K562 (cell line): Measurements from ENCODE around the gene GPX6. TPM values are rescaled to one million over a fixed set of nuclear protein-coding genes. Genes with fewer than 3 reads are reported as not detected.

Experiments used
- ARID1B ChIP-seq: fragments of 450-650 bp; IDR thresholded peaks from 2 replicates; pipeline ENCODE4 v1.6.1; 2016; ENCODE audit warnings: antibody characterized with exemption, mild to moderate bottlenecking, inconsistent platforms
- BDP1 ChIP-seq: IDR thresholded peaks from 3 replicates; pipeline ENCODE4 v1.6.1; 2011; ENCODE audit not compliant: insufficient read length, insufficient read depth
- CBFB ChIP-seq: sonication (generic); formaldehyde crosslinking; IDR thresholded peaks from 2 replicates; pipeline ENCODE4 v1.4.0; 2020; ENCODE audit warnings: mild to moderate bottlenecking, missing genetic modification reagents
- CEBPG ChIP-seq, 3 experiments: fragments of 200-800 bp in 1 of 3; sonication (Bioruptor generic) in 1 of 3; sonication (generic) in 1 of 3; formaldehyde crosslinking in 1 of 3; IDR thresholded peaks in 2 of 3; conservative IDR thresholded peaks in 1 of 3; 2 replicates each; pipeline versions ENCODE4 v1.6.1 to v1.8.0; 2016 to 2022; ENCODE audit warnings: missing compliant biosample characterization in 2 of 3, missing genetic modification characterization in 2 of 3, mild to moderate bottlenecking in 1 of 3, missing genetic modification reagents in 1 of 3
- CXXC5 ChIP-seq: fragments of 250-450 bp; sonication (Bioruptor Pico); IDR thresholded peaks from 2 replicates; pipeline ENCODE4 v1.8.0; 2022; ENCODE audit warnings: inconsistent platforms, mild to moderate bottlenecking, moderate library complexity
- DMBX1 ChIP-seq: fragments of 250-450 bp; sonication (Bioruptor Pico); IDR thresholded peaks from 2 replicates; pipeline ENCODE4 v1.8.0; 2022; ENCODE audit warnings: inconsistent platforms, mild to moderate bottlenecking, moderate library complexity, borderline replicate concordance
- HDAC3 ChIP-seq: fragments of 450-650 bp; IDR thresholded peaks from 2 replicates; pipeline ENCODE4 v1.6.1; 2018; ENCODE audit warnings: borderline replicate concordance, mild to moderate bottlenecking, moderate library complexity; ENCODE audit not compliant: partially characterized antibody
- HMGN3 ChIP-seq: IDR thresholded peaks from 2 replicates; pipeline ENCODE4 v1.6.1; 2011; ENCODE audit warnings: borderline replicate concordance, low read depth, mild to moderate bottlenecking, mixed read lengths, low read length; ENCODE audit not compliant: insufficient read length; ENCODE audit errors: extremely low read depth
- ILK ChIP-seq: fragments of 450-650 bp; IDR thresholded peaks from 2 replicates; pipeline ENCODE4 v1.6.1; 2016; ENCODE audit warnings: missing genetic modification characterization, low read depth, mild to moderate bottlenecking, missing compliant biosample characterization, moderate library complexity, borderline replicate concordance
- KLF6 ChIP-seq: fragments of 250-450 bp; sonication (Bioruptor Pico); IDR thresholded peaks from 2 replicates; pipeline ENCODE4 v1.4.0; 2020; ENCODE audit warnings: mild to moderate bottlenecking, moderate library complexity, borderline replicate concordance
- MEF2D ChIP-seq: conservative IDR thresholded peaks from 2 replicates; pipeline ENCODE4 v1.6.1; 2016; ENCODE audit warnings: low read depth, missing genetic modification characterization, missing compliant biosample characterization
- MYBL2 ChIP-seq, 2 experiments: fragments of 450-650 bp in 1 of 2; sonication (generic) in 1 of 2; formaldehyde crosslinking in 1 of 2; IDR thresholded peaks; 2 replicates each; pipeline versions ENCODE4 v1.6.1 to v1.8.1; 2017 to 2022; ENCODE audit warnings: borderline replicate concordance in 1 of 2, inconsistent platforms in 1 of 2, low read depth in 1 of 2, mild to moderate bottlenecking in 1 of 2, missing genetic modification reagents in 1 of 2, moderate library complexity in 1 of 2
- NFE2L1 ChIP-seq: fragments of 450-650 bp; IDR thresholded peaks from 2 replicates; pipeline ENCODE4 v1.6.1; 2016; ENCODE audit warnings: missing genetic modification characterization, low read depth, mild to moderate bottlenecking, missing compliant biosample characterization, moderate library complexity, borderline replicate concordance
- NUFIP1 ChIP-seq: fragments of 450-650 bp; IDR thresholded peaks from 2 replicates; pipeline ENCODE4 v1.6.1; 2018; ENCODE audit not compliant: partially characterized antibody
- PTBP1 ChIP-seq: fragments of 200-400 bp; formaldehyde crosslinking; IDR thresholded peaks from 2 replicates; pipeline ENCODE4 v1.6.1; 2017; ENCODE audit warnings: low read depth, low read length
- RFX1 ChIP-seq: fragments of 450-650 bp; IDR thresholded peaks from 2 replicates; pipeline ENCODE4 v1.6.1; 2016; ENCODE audit warnings: mild to moderate bottlenecking, moderate library complexity
- SMAD4 ChIP-seq: fragments of 250-450 bp; sonication (Bioruptor Pico); conservative IDR thresholded peaks from 2 replicates; pipeline ENCODE4 v1.8.0; 2021; ENCODE audit warnings: inconsistent platforms, mild to moderate bottlenecking, moderate library complexity
- ZNF583 ChIP-seq: fragments of 250-450 bp; sonication (Bioruptor Pico); IDR thresholded peaks from 2 replicates; pipeline ENCODE4 v1.4.0; 2020
- ZNF766 ChIP-seq: fragments of 200-800 bp; sonication (Bioruptor generic); conservative IDR thresholded peaks from 2 replicates; pipeline ENCODE4 v1.6.1; 2016; ENCODE audit warnings: missing genetic modification characterization, missing compliant biosample characterization
- polyA plus RNA-seq, 8 experiments: library from polyadenylated mRNA; depleted of rRNA in 4 of 8; stranded (reverse) in 5 of 8; unstranded in 3 of 8; fragments of >200 nt; fragmentation: Nextera tagmentation in 2 of 8; fragmentation: Illumina TruSeq in 1 of 8; extraction: Ambion mirVana in 2 of 8; extraction: Trizol in 1 of 8; gene quantifications; 2 replicates each; pipeline versions ENCODE4 v1.2.1 to v1.2.3, GENCODE V29; 2011 to 2014; ENCODE audit warnings: inconsistent platforms in 1 of 8, missing spikeins in 1 of 8
- total RNA-seq, 7 experiments: library from RNA; depleted of rRNA in 6 of 7; stranded (reverse); fragments of >200 nt in 6 of 7; fragmentation: Illumina TruSeq in 2 of 7; extraction: Trizol in 2 of 7; gene quantifications; 2 replicates each; pipeline versions ENCODE4 v1.2.1 to v1.2.3, GENCODE V29; 2011 to 2021; ENCODE audit warnings: low replicate concordance in 1 of 7
- TF ChIP-seq, protein P1 (sequence below): fragments of 250-450 bp; sonication (Bioruptor Pico); IDR thresholded peaks from 2 replicates; pipeline ENCODE4 v1.8.0; 2022; ENCODE audit warnings: moderate library complexity, mild to moderate bottlenecking, inconsistent platforms
- TF ChIP-seq, protein P2 (sequence below): fragments of 450-650 bp; conservative IDR thresholded peaks from 2 replicates; pipeline ENCODE4 v1.6.1; 2016; ENCODE audit warnings: missing genetic modification characterization, low read depth, mild to moderate bottlenecking, missing compliant biosample characterization, moderate library complexity
- TF ChIP-seq, protein P3 (sequence below): fragments of 450-650 bp; formaldehyde crosslinking; IDR thresholded peaks from 2 replicates; pipeline ENCODE4 v1.4.0; 2022; ENCODE audit warnings: mild to moderate bottlenecking, moderate library complexity
- TF ChIP-seq, protein P4 (sequence below): fragments of 200-800 bp; sonication (Bioruptor generic); IDR thresholded peaks from 2 replicates; pipeline ENCODE4 v1.6.1; 2017; ENCODE audit warnings: missing genetic modification characterization, missing compliant biosample characterization

Gene GPX6
- total and polyA plus RNA-seq, 9 of the 15 experiments (the other 6 are each of a cell fraction or from before 2014, with no cell fraction given), result not detected

DNA sequence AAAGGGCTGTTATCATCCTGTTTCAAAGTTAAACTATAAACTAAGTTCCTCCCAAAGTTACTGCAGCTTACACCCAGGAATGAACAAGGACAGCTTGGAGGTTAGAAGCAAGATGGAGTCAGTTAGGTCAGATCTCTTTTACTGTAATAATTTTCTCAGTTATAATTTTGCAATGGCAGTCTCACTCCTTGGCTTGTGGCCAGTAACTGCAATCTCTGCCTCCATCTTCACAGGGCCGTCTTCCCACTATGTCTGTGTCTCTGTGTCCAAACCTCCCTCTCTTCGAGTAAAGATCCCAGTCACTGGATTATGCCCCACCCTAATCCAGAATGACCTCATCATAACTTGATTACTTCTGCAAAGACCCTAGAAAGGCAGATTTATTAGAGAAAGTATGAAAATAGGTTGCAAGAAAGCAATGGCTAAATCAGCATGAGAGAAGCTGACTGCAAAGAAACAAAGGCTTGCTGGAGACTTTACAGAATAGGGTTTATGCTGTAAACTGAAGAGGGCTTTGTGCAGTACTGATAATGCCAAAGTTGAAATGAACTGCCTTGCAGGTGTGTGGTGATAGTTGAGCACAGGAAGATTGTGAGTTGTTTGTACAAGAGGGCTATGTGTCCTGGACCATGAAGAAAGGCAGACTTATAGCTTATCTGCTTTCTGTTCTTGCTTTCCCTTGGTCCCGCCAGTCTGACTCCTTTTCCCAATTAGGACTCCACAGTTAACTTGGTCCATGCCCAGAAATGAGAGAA, 28.4 kb downstream of the GPX6 start (continued):
- TF ChIP-seq PTBP1 (no peak), HDAC3 (no peak), KLF6 (CRISPR knock-in tag) (peak; percentile 89; the same call in 1 of the 2 replicates), ARID1B (peak; percentile 70), HMGN3 (no peak), MEF2D (tag) (peak; percentile 84), SMAD4 (CRISPR knock-in tag) (peak; percentile 93), CBFB (CRISPR knock-in tag) (no peak), ZNF583 (peak; percentile 67; the same call in 1 of the 2 replicates), CXXC5 (CRISPR knock-in tag) (peak; percentile 71), DMBX1 (CRISPR knock-in tag) (peak; percentile 95), RFX1 (no peak), NFE2L1 (tag) (peak; percentile 45; the same call in 1 of the 2 replicates), NUFIP1 (peak; percentile 39), BDP1 (no peak), ZNF766 (peak; percentile 93), CEBPG (CRISPR knock-in tag; IDR thresholded peaks at IDR 0.05) (no peak), CEBPG (tag; conservative IDR thresholded peaks at IDR 0.05 in 1 of 2, IDR thresholded peaks at IDR 0.05 in 1 of 2) (peak in 1 of 2 experiments; percentile 45; a peak in 1 of 4 replicates), MYBL2 (IDR thresholded peaks at IDR 0.05; ENCODE audit: low read depth) (no peak), MYBL2 (CRISPR knock-in tag; IDR thresholded peaks at IDR 0.05; ENCODE audit: borderline replicate concordance) (no peak), ILK (tag) (peak; percentile 69; the same call in 1 of the 2 replicates)
- TF ChIP-seq, protein P1, sequence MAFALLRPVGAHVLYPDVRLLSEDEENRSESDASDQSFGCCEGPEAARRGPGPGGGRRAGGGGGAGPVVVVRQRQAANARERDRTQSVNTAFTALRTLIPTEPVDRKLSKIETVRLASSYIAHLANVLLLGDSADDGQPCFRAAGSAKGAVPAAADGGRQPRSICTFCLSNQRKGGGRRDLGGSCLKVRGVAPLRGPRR, result peak; percentile 64; the same call in 1 of the 2 replicates
- TF ChIP-seq, protein P2, sequence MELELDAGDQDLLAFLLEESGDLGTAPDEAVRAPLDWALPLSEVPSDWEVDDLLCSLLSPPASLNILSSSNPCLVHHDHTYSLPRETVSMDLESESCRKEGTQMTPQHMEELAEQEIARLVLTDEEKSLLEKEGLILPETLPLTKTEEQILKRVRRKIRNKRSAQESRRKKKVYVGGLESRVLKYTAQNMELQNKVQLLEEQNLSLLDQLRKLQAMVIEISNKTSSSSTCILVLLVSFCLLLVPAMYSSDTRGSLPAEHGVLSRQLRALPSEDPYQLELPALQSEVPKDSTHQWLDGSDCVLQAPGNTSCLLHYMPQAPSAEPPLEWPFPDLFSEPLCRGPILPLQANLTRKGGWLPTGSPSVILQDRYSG (tag), result peak; percentile 97
- TF ChIP-seq, protein P3, sequence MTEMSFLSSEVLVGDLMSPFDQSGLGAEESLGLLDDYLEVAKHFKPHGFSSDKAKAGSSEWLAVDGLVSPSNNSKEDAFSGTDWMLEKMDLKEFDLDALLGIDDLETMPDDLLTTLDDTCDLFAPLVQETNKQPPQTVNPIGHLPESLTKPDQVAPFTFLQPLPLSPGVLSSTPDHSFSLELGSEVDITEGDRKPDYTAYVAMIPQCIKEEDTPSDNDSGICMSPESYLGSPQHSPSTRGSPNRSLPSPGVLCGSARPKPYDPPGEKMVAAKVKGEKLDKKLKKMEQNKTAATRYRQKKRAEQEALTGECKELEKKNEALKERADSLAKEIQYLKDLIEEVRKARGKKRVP (CRISPR knock-in tag), result peak; percentile 64; the same call in 1 of the 2 replicates
- TF ChIP-seq, protein P4, sequence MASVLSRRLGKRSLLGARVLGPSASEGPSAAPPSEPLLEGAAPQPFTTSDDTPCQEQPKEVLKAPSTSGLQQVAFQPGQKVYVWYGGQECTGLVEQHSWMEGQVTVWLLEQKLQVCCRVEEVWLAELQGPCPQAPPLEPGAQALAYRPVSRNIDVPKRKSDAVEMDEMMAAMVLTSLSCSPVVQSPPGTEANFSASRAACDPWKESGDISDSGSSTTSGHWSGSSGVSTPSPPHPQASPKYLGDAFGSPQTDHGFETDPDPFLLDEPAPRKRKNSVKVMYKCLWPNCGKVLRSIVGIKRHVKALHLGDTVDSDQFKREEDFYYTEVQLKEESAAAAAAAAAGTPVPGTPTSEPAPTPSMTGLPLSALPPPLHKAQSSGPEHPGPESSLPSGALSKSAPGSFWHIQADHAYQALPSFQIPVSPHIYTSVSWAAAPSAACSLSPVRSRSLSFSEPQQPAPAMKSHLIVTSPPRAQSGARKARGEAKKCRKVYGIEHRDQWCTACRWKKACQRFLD (CRISPR knock-in tag), result peak; percentile 97
